Measurements from ENCODE around the gene PABPN1L. TPM values are rescaled to one million over a fixed set of nuclear protein-coding genes. Genes with fewer than 3 reads are reported as not detected.

The PABPN1L gene
- total RNA-seq, 1 experiment from 2014 or later: not detected

- H3K9me3 Mint-ChIP-seq: no peaks in the 10 kb centered on the region
- Histone ChIP-seq H3K9ac (ENCODE audit: extremely low read depth, insufficient read length, low read length) (no peak overlapping the region), H3K23me2 (ENCODE audit: insufficient read length, low read depth, low read length, poor library complexity, severe bottlenecking) (no peaks in the 10 kb centered on the region), H3K4me2 (ENCODE audit: insufficient read depth, insufficient read length, low read length) (no peak overlapping the region), H3K14ac (ENCODE audit: insufficient read depth, low read length) (no peak overlapping the region), H2BK20ac (ENCODE audit: low read depth, low read length, poor library complexity, severe bottlenecking) (no peak overlapping the region), H3K79me1 (ENCODE audit: insufficient read depth, low read depth, low read length, poor library complexity, severe bottlenecking) (no peaks in the 10 kb centered on the region), H2AK5ac (ENCODE audit: insufficient read length, low read length) (no peak overlapping the region), H2AFZ (ENCODE audit: low read length) (no peak overlapping the region), H2BK12ac (ENCODE audit: insufficient read length, low read depth, low read length) (no peak overlapping the region), H2BK120ac (ENCODE audit: low read depth, low read length, poor library complexity, severe bottlenecking) (no peak overlapping the region), H3K4ac (ENCODE audit: low read depth, low read length) (no peak overlapping the region), H3K27me3 (ENCODE audit: insufficient read depth, low read length) (no peaks in the 10 kb centered on the region), H3K79me2 (ENCODE audit: insufficient read depth, low read length) (no peaks in the 10 kb centered on the region), H3K18ac (ENCODE audit: insufficient read length, low read depth, low read length) (no peak overlapping the region), H3K56ac (ENCODE audit: insufficient read length, low read depth, low read length) (no peak overlapping the region), H4K5ac (ENCODE audit: insufficient read length, low read depth, low read length) (no peak overlapping the region), H3K4me1 (ENCODE audit: insufficient read depth, low read length) (no peaks in the 10 kb centered on the region), H3K9me3 (ENCODE audit: control insufficient read depth, low read depth, low read length) (no peaks in the 10 kb centered on the region), H3K27ac (ENCODE audit: insufficient read length, low read depth, low read length) (no peak overlapping the region), H3T11ph (ENCODE audit: low read length) (no peak overlapping the region), H2BK5ac (ENCODE audit: insufficient read length, low read length) (no peak overlapping the region), H4K20me1 (ENCODE audit: control insufficient read depth, insufficient read depth, insufficient read length) (no peaks in the 10 kb centered on the region), H4K91ac (ENCODE audit: insufficient read length, low read depth, low read length) (no peak overlapping the region), H2BK15ac (ENCODE audit: low read depth, low read length) (no peak overlapping the region), H4K8ac (replicated peaks; ENCODE audit: insufficient read length, low read depth, low read length) (no peak overlapping the region), H3K23ac (ENCODE audit: insufficient read length, low read depth, low read length) (no peak overlapping the region)
- no peak overlapping the region for H3K27ac Mint-ChIP-seq
- no peak for TF ChIP-seq CTCF (conservative IDR thresholded peaks at IDR 0.05)
- DNase-seq: no peak
- WGBS (ENCODE audit: extremely low coverage, insufficient read length, low lambda C conversion rate): no CpG with 5 or more reads among the region's 57 CpGs
- H3K4me3 Mint-ChIP-seq: no peak overlapping the region
- H3K27me3 Mint-ChIP-seq (ENCODE audit: low read depth): no peaks in the 10 kb centered on the region
- H3K4me1 Mint-ChIP-seq: no peaks in the 10 kb centered on the region
- H3K36me3 Mint-ChIP-seq (ENCODE audit: insufficient read depth in 1 of 3, low read depth in 3 of 3): no peaks in the 10 kb centered on the region
Measured at GRCh38 chr16:88896238-88897070, 30.0 kb upstream of the PABPN1L start.
